ENCODE data around the gene LNPEP. TPM values are rescaled to one million over a fixed set of nuclear protein-coding genes. Genes with fewer than 3 reads are reported as not detected.

LNPEP gene
- total RNA-seq, 5 donors from 2014 or later (not counting 1 experiment from before 2014, with no cell fraction given): 82.3 to 102 (median 86.3) TPM

- Mint-ChIP-seq H3K9me3 (no peaks in the 10 kb centered on the region), H3K27ac (peak overlapping the region; percentile 44 to 59), H3K27me3 (no peaks in the 10 kb centered on the region), H3K4me3 (peak overlapping the region; percentile 49 to 69 (median 50)), H3K36me3 (peaks cover under 1% of the 10 kb centered on the region), H3K4me1 (peaks cover 85 to 90% (median 86%) of the 10 kb centered on the region in 3 donors)
- Histone ChIP-seq H3K9me3 (no peaks in the 10 kb centered on the region), H3K27ac (ENCODE audit: low read length) (no peak overlapping the region), H3K4me3 (ENCODE audit: control insufficient read depth in 1 of 2, extremely low read depth in 1 of 2, low read length in 1 of 2) (no peak overlapping the region), H3K27me3 (replicated peaks in 1 of 2; ENCODE audit: control insufficient read depth in 2 of 2, extremely low read depth in 1 of 2, insufficient read depth in 2 of 2, low read length in 1 of 2) (no peaks in the 10 kb centered on the region), H3K36me3 (ENCODE audit: control insufficient read depth in 2 of 2, extremely low read depth in 1 of 2, insufficient read depth in 1 of 2, low read length in 1 of 2) (peaks cover 0 to 4% of the 10 kb centered on the region in 2 donors), H3K4me1 (ENCODE audit: control insufficient read depth in 1 of 2, extremely low read depth in 1 of 2, insufficient read depth in 2 of 2, low read length in 2 of 2) (peaks cover 23 to 39% of the 10 kb centered on the region in 2 experiments)
- no CpG with 5 or more reads among the region's 2 CpGs for WGBS (ENCODE audit: insufficient coverage)
- POLR2A ChIA-PET: no interaction called here
- ATAC-seq (replicated peaks in 1 of 4) (peak; percentile 87 to 90 (median 90)), DNase-seq (peak in 2 of 35 experiments; percentile 6 to 42)
- CTCF ChIA-PET: interaction anchor here in 1 of 2 donors (1.0 to 1.2 kb wide), 2 partner anchors 11 to 105 kb away, joined by 3 read pairs; no protein-coding TSS in a partner anchor
Observed at GRCh38 chr5:96973532-96974401, 37.9 kb downstream of the LNPEP start.

- POLR2A ChIA-PET: interaction anchor here (0.6 to 1.2 kb wide), 3 partner anchors 10 to 1795 kb away, joined by 3 to 6 read pairs (median 4); no protein-coding TSS in a partner anchor
- no peak for ATAC-seq (replicated peaks in 1 of 4)
- H3K4me1 Mint-ChIP-seq: peaks cover 82 to 85% (median 84%) of the 10 kb centered on the region in 3 donors
Observed at GRCh38 chr5:96975656-96976055, 39.8 kb downstream of the LNPEP start.

GRCh38 chr5:96977228-96977627, 41.3 kb downstream of the LNPEP start:
- Histone ChIP-seq H3K9me3 (no peaks in the 10 kb centered on the region), H3K27ac (ENCODE audit: low read length) (no peak overlapping the region), H3K36me3 (ENCODE audit: control insufficient read depth in 2 of 2, extremely low read depth in 1 of 2, insufficient read depth in 1 of 2, low read length in 1 of 2) (peaks cover 4 to 26% of the 10 kb centered on the region in 2 donors), H3K27me3 (replicated peaks in 1 of 2; ENCODE audit: control insufficient read depth in 2 of 2, extremely low read depth in 1 of 2, insufficient read depth in 2 of 2, low read length in 1 of 2) (no peaks in the 10 kb centered on the region), H3K4me3 (ENCODE audit: control insufficient read depth in 1 of 2, extremely low read depth in 1 of 2, low read length in 1 of 2) (no peak overlapping the region), H3K4me1 (ENCODE audit: control insufficient read depth in 1 of 2, extremely low read depth in 1 of 2, insufficient read depth in 2 of 2, low read length in 2 of 2) (peaks cover 16 to 26% of the 10 kb centered on the region in 2 experiments)
- peaks cover 24% of the 10 kb centered on the region for H3K36me3 Mint-ChIP-seq
- no peaks in the 10 kb centered on the region for H3K27me3 Mint-ChIP-seq
- peaks cover 77 to 80% (median 78%) of the 10 kb centered on the region in 3 donors for H3K4me1 Mint-ChIP-seq
- DNase-seq (no peak), ATAC-seq (replicated peaks in 1 of 4) (no peak)
- CTCF ChIA-PET: interaction anchor here (0.6 to 2.5 kb wide), 3 partner anchors 46 to 308 kb away, joined by 3 to 10 read pairs (median 3); no protein-coding TSS in a partner anchor
- no peak overlapping the region for H3K4me3 Mint-ChIP-seq
- POLR2A ChIA-PET: interaction anchor here in 1 of 2 donors (0.5 to 0.7 kb wide), 2 partner anchors 16 to 83 kb away, joined by 4 to 5 read pairs; no protein-coding TSS in a partner anchor
- H3K27ac Mint-ChIP-seq: peak overlapping the region; percentile 4 to 11
- WGBS (ENCODE audit: insufficient coverage): 100% methylated on average over 6 of the region's 6 CpGs
- no peaks in the 10 kb centered on the region for H3K9me3 Mint-ChIP-seq

More at GRCh38 chr5:96975656-96976055, 39.8 kb downstream of the LNPEP start:
- H3K9me3 ChIP-seq: no peaks in the 10 kb centered on the region
- H3K36me3 ChIP-seq (ENCODE audit: control insufficient read depth in 2 of 2, extremely low read depth in 1 of 2, insufficient read depth in 1 of 2, low read length in 1 of 2): peaks cover 4 to 13% of the 10 kb centered on the region in 2 donors
- Mint-ChIP-seq H3K27me3 (no peaks in the 10 kb centered on the region), H3K36me3 (peaks cover 17% of the 10 kb centered on the region), H3K9me3 (no peaks in the 10 kb centered on the region), H3K27ac (no peak overlapping the region), H3K4me3 (peak overlapping the region in 1 of 3 donors; percentile 69)
- CTCF ChIA-PET: interaction anchor here in 1 of 2 donors (0.6 to 2.5 kb wide), 4 partner anchors 15 to 167 kb away, joined by 3 to 10 read pairs (median 3); no protein-coding TSS in a partner anchor
- no peaks in the 10 kb centered on the region for H3K27me3 ChIP-seq (replicated peaks in 1 of 2; ENCODE audit: control insufficient read depth in 2 of 2, extremely low read depth in 1 of 2, insufficient read depth in 2 of 2, low read length in 1 of 2)
- no peak overlapping the region for H3K27ac ChIP-seq (ENCODE audit: low read length)
- H3K4me1 ChIP-seq (ENCODE audit: control insufficient read depth in 1 of 2, extremely low read depth in 1 of 2, insufficient read depth in 2 of 2, low read length in 2 of 2): peaks cover 19 to 36% of the 10 kb centered on the region in 2 experiments
- no peak for DNase-seq
- H3K4me3 ChIP-seq (ENCODE audit: control insufficient read depth in 1 of 2, extremely low read depth in 1 of 2, low read length in 1 of 2): no peak overlapping the region

GRCh38 chr5:96978812-96979449, 43.1 kb downstream of the LNPEP start:
- Histone ChIP-seq H3K9me3 (no peaks in the 10 kb centered on the region), H3K4me3 (ENCODE audit: control insufficient read depth in 1 of 2, extremely low read depth in 1 of 2, low read length in 1 of 2) (no peak overlapping the region), H3K36me3 (ENCODE audit: control insufficient read depth in 2 of 2, extremely low read depth in 1 of 2, insufficient read depth in 1 of 2, low read length in 1 of 2) (peaks cover 11 to 30% of the 10 kb centered on the region in 2 donors), H3K27ac (ENCODE audit: low read length) (no peak overlapping the region), H3K27me3 (replicated peaks in 1 of 2; ENCODE audit: control insufficient read depth in 2 of 2, extremely low read depth in 1 of 2, insufficient read depth in 2 of 2, low read length in 1 of 2) (no peaks in the 10 kb centered on the region), H3K4me1 (ENCODE audit: control insufficient read depth in 1 of 2, extremely low read depth in 1 of 2, insufficient read depth in 2 of 2, low read length in 2 of 2) (peaks cover 9 to 12% of the 10 kb centered on the region in 2 experiments)
- no peak for DNase-seq
- POLR2A ChIA-PET: interaction anchor here (0.6 to 1.3 kb wide), 2 partner anchors 8 to 69 kb away, joined by 4 read pairs; no protein-coding TSS in a partner anchor
- peak overlapping the region in 1 of 2 donors; percentile 50 for H3K27ac Mint-ChIP-seq
- H3K36me3 Mint-ChIP-seq: peaks cover 28% of the 10 kb centered on the region
- no peaks in the 10 kb centered on the region for H3K27me3 Mint-ChIP-seq
- no peak for ATAC-seq (replicated peaks in 1 of 4)
- WGBS (ENCODE audit: insufficient coverage): 98% methylated on average over 4 of the region's 5 CpGs
- CTCF ChIA-PET: interaction anchor here in 1 of 2 donors (1.6 kb wide), 1 partner anchor 11 kb away, joined by 5 read pairs; no protein-coding TSS in a partner anchor
- H3K4me3 Mint-ChIP-seq: no peak overlapping the region
- H3K9me3 Mint-ChIP-seq: no peaks in the 10 kb centered on the region
- H3K4me1 Mint-ChIP-seq: peaks cover 76 to 80% (median 78%) of the 10 kb centered on the region in 3 donors

GRCh38 chr5:96984506-96985192, 48.8 kb downstream of the LNPEP start:
- no peak overlapping the region for H3K27ac Mint-ChIP-seq
- H3K4me1 Mint-ChIP-seq: peaks cover 67 to 70% (median 70%) of the 10 kb centered on the region in 3 donors
- DNase-seq (no peak), ATAC-seq (replicated peaks in 1 of 4) (no peak)
- WGBS (ENCODE audit: insufficient coverage): 55% methylated on average over 1 of the region's 1 CpG
- no peaks in the 10 kb centered on the region for H3K9me3 Mint-ChIP-seq
- Histone ChIP-seq H3K9me3 (no peaks in the 10 kb centered on the region), H3K36me3 (ENCODE audit: control insufficient read depth in 2 of 2, extremely low read depth in 1 of 2, insufficient read depth in 1 of 2, low read length in 1 of 2) (peaks cover 8 to 52% of the 10 kb centered on the region in 2 donors), H3K4me1 (ENCODE audit: control insufficient read depth in 1 of 2, extremely low read depth in 1 of 2, insufficient read depth in 2 of 2, low read length in 2 of 2) (peaks cover 0 to 3% of the 10 kb centered on the region in 2 experiments), H3K27ac (ENCODE audit: low read length) (no peak overlapping the region), H3K27me3 (replicated peaks in 1 of 2; ENCODE audit: control insufficient read depth in 2 of 2, extremely low read depth in 1 of 2, insufficient read depth in 2 of 2, low read length in 1 of 2) (no peaks in the 10 kb centered on the region), H3K4me3 (ENCODE audit: control insufficient read depth in 1 of 2, extremely low read depth in 1 of 2, low read length in 1 of 2) (no peak overlapping the region)
- no peak overlapping the region for H3K4me3 Mint-ChIP-seq
- H3K27me3 Mint-ChIP-seq: no peaks in the 10 kb centered on the region
- POLR2A ChIA-PET: no interaction called here
- CTCF ChIA-PET: interaction anchor here in 1 of 2 donors (0.6 to 0.7 kb wide), 2 partner anchors 12 to 1883 kb away, joined by 5 to 6 read pairs; no protein-coding TSS in a partner anchor
- peaks cover 47% of the 10 kb centered on the region for H3K36me3 Mint-ChIP-seq

Data from T-cell (primary cell).